Uterus (tissue), 4 donors: Measurements from ENCODE around the gene WHAMM. TPM values are rescaled to one million over a fixed set of nuclear protein-coding genes. Genes with fewer than 3 reads are reported as not detected.

Experiments
- DNase-seq, 2 donors: peaks; one replicate each; pipeline ENCODE4 v3.0.0-alpha.2; 2019 to 2020
- H3K27ac ChIP-seq, 2 donors: fragments of 200-600 bp; sonication (generic); 1 replicate in 1 of 2; 2 replicates in 1 of 2; pipeline ENCODE4 v1.5.1; 2016 to 2018
- H3K27me3 ChIP-seq, 2 donors: fragments of 200-600 bp; sonication (generic); one replicate each; pipeline ENCODE4 v1.5.1; 2018 to 2019; ENCODE audit warnings: control low read depth in 1 of 2
- H3K36me3 ChIP-seq, 2 donors: fragments of 200-600 bp; sonication (generic); one replicate each; pipeline ENCODE4 v1.5.1; 2019; ENCODE audit warnings: control low read depth in 1 of 2
- H3K4me1 ChIP-seq, 2 donors: fragments of 200-600 bp; sonication (generic); one replicate each; pipeline ENCODE4 v1.5.1; 2018 to 2019; ENCODE audit warnings: control low read depth in 1 of 2
- H3K4me3 ChIP-seq, 2 donors: fragments of 200-600 bp; sonication (generic); 1 replicate in 1 of 2; 2 replicates in 1 of 2; pipeline ENCODE4 v1.5.1; 2018 to 2019; ENCODE audit warnings: mild to moderate bottlenecking in 1 of 2
- H3K9me3 ChIP-seq, 2 donors: fragments of 200-600 bp; sonication (generic); one replicate each; pipeline ENCODE4 v1.5.1; 2019; ENCODE audit warnings: control low read depth in 1 of 2
- CTCF ChIP-seq, 4 experiments: fragments of 200-600 bp in 2 of 4; fragments of 450-650 bp in 2 of 4; sonication (generic) in 2 of 4; IDR thresholded peaks; one replicate each; pipeline ENCODE4 v1.5.1; 2016 to 2019; ENCODE audit warnings: antibody characterized with exemption in 4 of 4, mild to moderate bottlenecking in 2 of 4, moderate library complexity in 1 of 4
- POLR2A ChIP-seq, 2 donors: fragments of 450-650 bp; IDR thresholded peaks; one replicate each; pipeline ENCODE4 v1.6.1; 2016; ENCODE audit warnings: antibody characterized with exemption in 2 of 2, mild to moderate bottlenecking in 1 of 2, moderate library complexity in 1 of 2
- intact Hi-C: fragments of 100-400 bp; cut with DNase I; formaldehyde crosslinking; loops from one replicate; pipeline ENCODE4 v1.15.1; 2023; ENCODE audit warnings: low total_unique reads
- total RNA-seq, 4 donors: library from RNA; depleted of rRNA in 3 of 4; stranded (reverse); fragments of >200 nt in 3 of 4; gene quantifications; one replicate each; pipeline versions ENCODE4 v1.1.0 to v1.2.4, GENCODE V29; 2014 to 2023
- donor health status: DM: yes; HTN: yes; CAD: no.

The WHAMM gene
- total RNA-seq, 4 donors from 2014 or later: 3.5 to 10.8 (median 5.2) TPM

- TF ChIP-seq POLR2A (IDR thresholded peaks at IDR 0.05): no peak
- no peak for TF ChIP-seq CTCF (IDR thresholded peaks at IDR 0.05)
- H3K36me3 ChIP-seq: no peaks in the 10 kb centered on the region
- H3K4me3 ChIP-seq: no peak overlapping the region
- no peak overlapping the region for H3K27ac ChIP-seq
- H3K4me1 ChIP-seq: no peaks in the 10 kb centered on the region
- intact Hi-C loops: no loop called here
- no peaks in the 10 kb centered on the region for H3K27me3 ChIP-seq
- DNase-seq: no peak
- no peaks in the 10 kb centered on the region for H3K9me3 ChIP-seq
Observed at GRCh38 chr15:82767163-82767829, 42.1 kb upstream of the WHAMM start.

GRCh38 chr15:82768414-82769054, 40.9 kb upstream of the WHAMM start:
- H3K9me3 ChIP-seq: no peaks in the 10 kb centered on the region
- no peaks in the 10 kb centered on the region for H3K36me3 ChIP-seq
- TF ChIP-seq POLR2A (IDR thresholded peaks at IDR 0.05) (no peak), CTCF (IDR thresholded peaks at IDR 0.05) (no peak)
- intact Hi-C loops: no loop called here
- DNase-seq: no peak
- no peak overlapping the region for H3K27ac ChIP-seq
- H3K27me3 ChIP-seq: no peaks in the 10 kb centered on the region
- no peaks in the 10 kb centered on the region for H3K4me1 ChIP-seq
- H3K4me3 ChIP-seq: no peak overlapping the region

DNA sequence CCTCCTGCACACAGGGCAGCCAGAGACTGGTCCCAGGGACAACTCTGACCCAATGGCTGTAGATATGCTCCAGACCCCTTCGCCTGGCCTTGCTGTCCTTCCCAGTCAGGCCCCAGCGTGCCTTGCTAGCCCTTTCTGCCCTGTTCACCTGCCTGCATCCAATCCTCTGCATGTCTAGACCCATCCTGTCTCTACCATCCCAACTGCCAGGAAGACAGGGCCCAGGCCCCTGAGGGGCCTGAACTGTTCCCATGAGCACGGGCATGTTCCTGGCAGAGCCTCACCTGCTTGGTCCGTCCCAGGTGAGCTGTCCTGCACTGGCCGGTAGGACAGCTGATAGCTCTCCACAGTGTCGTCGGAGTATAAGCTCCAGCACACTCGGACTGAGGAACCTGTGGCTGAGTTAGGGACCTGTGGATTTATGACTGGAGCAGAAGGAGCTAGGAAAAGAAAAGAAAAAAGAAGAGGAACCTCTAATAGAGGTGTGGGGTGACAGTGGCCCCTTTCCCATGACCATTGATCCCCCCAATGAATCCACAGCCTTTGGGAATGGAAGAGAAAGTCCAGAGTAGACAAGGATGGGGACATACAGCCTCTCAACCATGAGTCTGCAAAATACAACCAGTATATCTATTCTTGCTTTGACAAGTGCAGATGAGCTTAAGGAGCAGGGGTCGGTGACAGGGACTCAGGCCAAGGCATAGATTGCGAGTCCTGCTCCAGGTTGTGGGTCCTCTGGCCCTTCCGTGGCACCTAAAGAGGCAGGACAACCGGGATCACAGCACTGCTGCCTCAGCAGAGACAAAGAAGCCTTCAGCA, 37.4 kb upstream of the WHAMM start:
- TF ChIP-seq POLR2A (IDR thresholded peaks at IDR 0.05) (no peak), CTCF (IDR thresholded peaks at IDR 0.05) (no peak)
- Histone ChIP-seq H3K4me3 (no peak overlapping the region), H3K36me3 (no peaks in the 10 kb centered on the region), H3K27ac (no peak overlapping the region), H3K27me3 (no peaks in the 10 kb centered on the region), H3K4me1 (no peaks in the 10 kb centered on the region), H3K9me3 (no peaks in the 10 kb centered on the region)
- intact Hi-C loops: no loop called here
- no peak for DNase-seq

GRCh38 chr15:82774496-82774895, 34.9 kb upstream of the WHAMM start:
- Histone ChIP-seq H3K36me3 (no peaks in the 10 kb centered on the region), H3K4me1 (no peaks in the 10 kb centered on the region), H3K4me3 (no peak overlapping the region), H3K27ac (no peak overlapping the region), H3K27me3 (no peaks in the 10 kb centered on the region), H3K9me3 (no peaks in the 10 kb centered on the region)
- intact Hi-C loops: no loop called here
- TF ChIP-seq CTCF (IDR thresholded peaks at IDR 0.05) (no peak), POLR2A (IDR thresholded peaks at IDR 0.05) (no peak)
- DNase-seq: no peak

DNA sequence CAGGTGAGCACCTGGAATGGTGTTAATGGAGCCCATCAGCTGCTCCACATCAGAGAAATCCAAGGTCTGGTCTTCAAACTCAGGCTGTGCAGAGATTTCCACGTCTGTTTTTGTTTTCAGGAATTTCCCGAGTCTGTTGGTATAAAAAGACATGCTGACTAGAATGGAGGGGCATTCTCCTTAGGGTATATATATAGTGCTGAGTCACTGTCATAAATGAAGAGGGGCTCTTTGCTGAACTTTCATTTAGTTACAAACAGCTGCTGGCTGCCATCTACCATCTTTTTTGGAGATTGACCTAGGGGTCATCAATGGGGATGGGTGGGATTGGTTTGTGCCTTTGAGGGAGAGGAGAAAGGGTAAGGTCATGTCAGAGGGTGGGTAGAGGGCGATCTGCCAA, 30.7 kb upstream of the WHAMM start:
- H3K36me3 ChIP-seq: no peaks in the 10 kb centered on the region
- no peak overlapping the region for H3K4me3 ChIP-seq
- intact Hi-C loops: no loop called here
- no peaks in the 10 kb centered on the region for H3K4me1 ChIP-seq
- no peak for DNase-seq
- H3K9me3 ChIP-seq: no peaks in the 10 kb centered on the region
- no peaks in the 10 kb centered on the region for H3K27me3 ChIP-seq
- TF ChIP-seq POLR2A (IDR thresholded peaks at IDR 0.05) (no peak), CTCF (IDR thresholded peaks at IDR 0.05) (no peak)
- H3K27ac ChIP-seq: no peak overlapping the region
